ENCODE measurements around the gene NHLH1.

GRCh38 chr1:160346463-160346862 is 20.4 kb upstream of the NHLH1 start:
- TF ChIP-seq POLR2A (IDR thresholded peaks at IDR 0.05; ENCODE audit: low read depth, low read length) (no peak), CTCF (IDR thresholded peaks at IDR 0.05; ENCODE audit: extremely low read depth in 1 of 2, insufficient read depth in 1 of 2, low read depth in 1 of 2, low read length in 2 of 2) (no peak), MYC (IDR thresholded peaks at IDR 0.05; ENCODE audit: low read depth, low read length) (no peak), JUN (IDR thresholded peaks at IDR 0.05; ENCODE audit: borderline replicate concordance, insufficient read depth, insufficient read length, low read depth) (no peak)

Data from endothelial cell of umbilical vein (primary cell).